Progenitor cell of endocrine pancreas (in vitro differentiated cells): ENCODE measurements around the gene TOGARAM2. TPM values are rescaled to one million over a fixed set of nuclear protein-coding genes. Genes with fewer than 3 reads are reported as not detected.

Experiments
- DNase-seq: peaks from one replicate; pipeline ENCODE4 v3.0.0; 2021; ENCODE audit warnings: low spot score; ENCODE audit not compliant: unreplicated experiment
- H3K27ac Mint-ChIP-seq: 2 replicates; pipeline ENCODE4 v1.8.0; 2021; ENCODE audit warnings: mild to moderate bottlenecking, moderate library complexity, mixed read lengths
- H3K27me3 Mint-ChIP-seq: 2 replicates; pipeline ENCODE4 v1.8.0; 2021; ENCODE audit warnings: mixed read lengths
- H3K36me3 Mint-ChIP-seq: 2 replicates; pipeline ENCODE4 v1.8.0; 2022; ENCODE audit warnings: mixed read lengths; ENCODE audit not compliant: insufficient read depth
- H3K4me1 Mint-ChIP-seq: 2 replicates; pipeline ENCODE4 v1.8.0; 2021; ENCODE audit warnings: low read depth, mixed read lengths
- H3K4me3 Mint-ChIP-seq: 2 replicates; pipeline ENCODE4 v1.8.0; 2021; ENCODE audit warnings: low read depth, mild to moderate bottlenecking, moderate library complexity, mixed read lengths
- H3K9me3 Mint-ChIP-seq: 2 replicates; pipeline ENCODE4 v1.8.0; 2021; ENCODE audit warnings: low read depth, mixed read lengths
- CTCF ChIP-seq: fragments of 200-600 bp; sonication (generic); IDR thresholded peaks from one replicate; pipeline ENCODE4 v1.5.0; 2021; ENCODE audit warnings: antibody characterized with exemption, mild to moderate bottlenecking; ENCODE audit not compliant: unreplicated experiment
- total RNA-seq: library from RNA; stranded (reverse); gene quantifications from 2 replicates; pipeline ENCODE4 v1.2.1, GENCODE V29; 2021

The TOGARAM2 gene
- total RNA-seq, 1 donor from 2014 or later, result 0.86 TPM

- DNase-seq, result no peak
- Mint-ChIP-seq H3K27ac (no peak overlapping the region), H3K9me3 (no peaks in the 10 kb centered on the region), H3K27me3 (no peaks in the 10 kb centered on the region), H3K4me1 (peaks cover 9% of the 10 kb centered on the region), H3K36me3 (no peaks in the 10 kb centered on the region), H3K4me3 (no peak overlapping the region)
- no peak for TF ChIP-seq CTCF
Measured at GRCh38 chr2:29042561-29043075, 61.5 kb downstream of the TOGARAM2 start.

- Mint-ChIP-seq H3K27me3 (no peaks in the 10 kb centered on the region), H3K27ac (no peak overlapping the region), H3K9me3 (no peaks in the 10 kb centered on the region), H3K4me3 (no peak overlapping the region), H3K4me1 (peaks cover 9% of the 10 kb centered on the region), H3K36me3 (no peaks in the 10 kb centered on the region)
- no peak for DNase-seq
- no peak for TF ChIP-seq CTCF
Measured at GRCh38 chr2:29044459-29044858, 63.4 kb downstream of the TOGARAM2 start.

- Mint-ChIP-seq H3K36me3 (no peaks in the 10 kb centered on the region), H3K27ac (no peak overlapping the region), H3K27me3 (no peaks in the 10 kb centered on the region), H3K9me3 (no peaks in the 10 kb centered on the region), H3K4me1 (peaks cover 13% of the 10 kb centered on the region), H3K4me3 (no peak overlapping the region)
- TF ChIP-seq CTCF, result no peak
- DNase-seq, result no peak
Measured at GRCh38 chr2:29046321-29046720, 65.2 kb downstream of the TOGARAM2 start.

GRCh38 chr2:29047083-29047845 is 66.2 kb downstream of the TOGARAM2 start:
- no peaks in the 10 kb centered on the region for H3K9me3 Mint-ChIP-seq
- TF ChIP-seq CTCF, result no peak

GRCh38 chr2:29050591-29050990 is 69.5 kb downstream of the TOGARAM2 start:
- no peak overlapping the region for H3K4me3 Mint-ChIP-seq
- peaks cover 11% of the 10 kb centered on the region for H3K4me1 Mint-ChIP-seq
- H3K27ac Mint-ChIP-seq, result peak overlapping the region; percentile 91
- no peak for DNase-seq
- no peaks in the 10 kb centered on the region for H3K9me3 Mint-ChIP-seq
- TF ChIP-seq CTCF, result no peak
- H3K27me3 Mint-ChIP-seq, result peaks cover 3% of the 10 kb centered on the region
- H3K36me3 Mint-ChIP-seq, result no peaks in the 10 kb centered on the region

More at GRCh38 chr2:29047083-29047845, 66.2 kb downstream of the TOGARAM2 start:
- DNase-seq, result no peak
- Mint-ChIP-seq H3K4me1 (peaks cover 13% of the 10 kb centered on the region), H3K36me3 (no peaks in the 10 kb centered on the region), H3K27ac (no peak overlapping the region), H3K4me3 (no peak overlapping the region), H3K27me3 (no peaks in the 10 kb centered on the region)
